Measurements from ENCODE around the gene AFAP1L1.
A peak's percentile ranks its signal among the peaks of the same experiment; 100 is the strongest.

GRCh38 chr5:149355688-149356087 lies 84.0 kb downstream of the AFAP1L1 start:
- TF ChIP-seq POLR2AphosphoS5 (IDR thresholded peaks at IDR 0.05; ENCODE audit: borderline replicate concordance, low read depth, low read length) = 0 out of 2 replicates have a peak, but pooled peaks have one; percentile 9
- no peak for TF ChIP-seq EZH2 (IDR thresholded peaks at IDR 0.05)
- no peak for TF ChIP-seq FOXP2 (optimal IDR thresholded peaks at IDR 0.05; ENCODE audit: control extremely low read depth, extremely low read length, insufficient read depth)
